Neuronal stem cell (in vitro differentiated cells): ENCODE results near the gene EVL.

Experiments used
- DNase-seq: peaks from one replicate; pipeline ENCODE4 v3.0.0-alpha.2; 2013; ENCODE audit warnings: low spot score
- H2AFZ ChIP-seq: one replicate; pipeline ENCODE4 v1.6.1; 2013; ENCODE audit warnings: mild to moderate bottlenecking, low read length, inconsistent platforms
- H2AK5ac ChIP-seq: 2 replicates; pipeline ENCODE4 v1.6.1; 2013; ENCODE audit warnings: low read depth, mild to moderate bottlenecking, inconsistent platforms, low read length, moderate library complexity, mixed read lengths
- H2BK120ac ChIP-seq: 2 replicates; pipeline ENCODE4 v1.6.1; 2013; ENCODE audit warnings: low read depth, mild to moderate bottlenecking, inconsistent platforms, low read length, moderate library complexity, mixed read lengths
- H2BK12ac ChIP-seq: one replicate; pipeline ENCODE4 v1.6.1; 2013; ENCODE audit warnings: low read length, inconsistent platforms
- H2BK15ac ChIP-seq: 2 replicates; pipeline ENCODE4 v1.6.1; 2013; ENCODE audit warnings: mild to moderate bottlenecking, low read length, inconsistent platforms, mixed read lengths
- H2BK5ac ChIP-seq: one replicate; pipeline ENCODE4 v1.6.1; 2013; ENCODE audit warnings: inconsistent platforms, mild to moderate bottlenecking, low read length, moderate library complexity
- H3K14ac ChIP-seq: one replicate; pipeline ENCODE4 v1.6.1; 2013; ENCODE audit warnings: low read length, inconsistent platforms
- H3K18ac ChIP-seq: 2 replicates; pipeline ENCODE4 v1.6.1; 2013; ENCODE audit warnings: low read length, inconsistent platforms
- H3K23ac ChIP-seq: 2 replicates; pipeline ENCODE4 v1.6.1; 2013; ENCODE audit warnings: low read depth, mild to moderate bottlenecking, mixed read lengths, low read length, inconsistent platforms; ENCODE audit not compliant: poor library complexity
- H3K27ac ChIP-seq: replicated peaks from 3 replicates; pipeline ENCODE4 v1.5.1; 2013; ENCODE audit warnings: low read length, inconsistent platforms
- H3K27me3 ChIP-seq, 3 experiments: 2 replicates each; pipeline ENCODE4 v1.6.1; 2013; ENCODE audit warnings: low read length in 3 of 3, mild to moderate bottlenecking in 2 of 3, inconsistent platforms in 1 of 3, low read depth in 1 of 3, mixed read lengths in 1 of 3, moderate library complexity in 1 of 3; ENCODE audit not compliant: control insufficient read depth in 3 of 3, insufficient read depth in 3 of 3
- H3K36me3 ChIP-seq, 2 donors: replicated peaks in 1 of 2; 2 replicates each; pipeline ENCODE4 v1.6.1; 2013; ENCODE audit warnings: low read length in 2 of 2; ENCODE audit not compliant: control insufficient read depth in 2 of 2, insufficient read depth in 2 of 2
- H3K4ac ChIP-seq: 2 replicates; pipeline ENCODE4 v1.6.1; 2013; ENCODE audit warnings: inconsistent platforms, mild to moderate bottlenecking, low read length, moderate library complexity
- H3K4me1 ChIP-seq, 2 donors: 1 replicate in 1 of 2; 2 replicates in 1 of 2; pipeline ENCODE4 v1.6.1; 2013; ENCODE audit warnings: low read length in 2 of 2, low read depth in 1 of 2; ENCODE audit not compliant: control insufficient read depth in 2 of 2, insufficient read depth in 1 of 2
- H3K4me2 ChIP-seq: one replicate; pipeline ENCODE4 v1.6.1; 2013; ENCODE audit warnings: mild to moderate bottlenecking, low read length, inconsistent platforms; ENCODE audit not compliant: insufficient read depth, poor library complexity, severe bottlenecking
- H3K4me3 ChIP-seq, 2 donors: 2 replicates each; pipeline ENCODE4 v1.5.1; 2013; ENCODE audit warnings: low read length in 2 of 2, mild to moderate bottlenecking in 2 of 2, inconsistent platforms in 1 of 2, moderate library complexity in 1 of 2
- H3K79me1 ChIP-seq: one replicate; pipeline ENCODE4 v1.6.1; 2013; ENCODE audit warnings: low read depth, mild to moderate bottlenecking, inconsistent platforms, low read length, moderate library complexity
- H3K9ac ChIP-seq: one replicate; pipeline ENCODE4 v1.6.1; 2013; ENCODE audit warnings: mild to moderate bottlenecking, low read depth, low read length, inconsistent platforms; ENCODE audit not compliant: poor library complexity
- H3K9me3 ChIP-seq, 2 donors: replicated peaks in 1 of 2; 2 replicates each; pipeline versions ENCODE3 to v1.6.1; 2013; ENCODE audit warnings: low read length in 2 of 2, mild to moderate bottlenecking in 2 of 2, inconsistent platforms in 1 of 2, low read depth in 1 of 2, mixed read lengths in 1 of 2, moderate library complexity in 1 of 2; ENCODE audit not compliant: control insufficient read depth in 2 of 2, insufficient read depth in 1 of 2
- H4K8ac ChIP-seq: one replicate; pipeline ENCODE4 v1.6.1; 2013; ENCODE audit warnings: low read depth, mild to moderate bottlenecking, inconsistent platforms, low read length, moderate library complexity
- H4K91ac ChIP-seq: one replicate; pipeline ENCODE4 v1.6.1; 2013; ENCODE audit warnings: low read length, low read depth, mild to moderate bottlenecking, inconsistent platforms; ENCODE audit not compliant: poor library complexity
- WGBS, 2 donors: extraction: QIAGEN DNeasy Blood & Tissue Kit; methylation state at CpG; one replicate each; pipeline ENCODE4 v1.1.7; 2013; ENCODE audit warnings: missing lambda C conversion rate in 2 of 2, mixed read lengths in 1 of 2; ENCODE audit not compliant: insufficient read length in 2 of 2, insufficient replicate concordance in 1 of 2; ENCODE audit errors: extremely low coverage in 2 of 2; 5-methylcytosine and 5-hydroxymethylcytosine counted together

EVL gene

DNA sequence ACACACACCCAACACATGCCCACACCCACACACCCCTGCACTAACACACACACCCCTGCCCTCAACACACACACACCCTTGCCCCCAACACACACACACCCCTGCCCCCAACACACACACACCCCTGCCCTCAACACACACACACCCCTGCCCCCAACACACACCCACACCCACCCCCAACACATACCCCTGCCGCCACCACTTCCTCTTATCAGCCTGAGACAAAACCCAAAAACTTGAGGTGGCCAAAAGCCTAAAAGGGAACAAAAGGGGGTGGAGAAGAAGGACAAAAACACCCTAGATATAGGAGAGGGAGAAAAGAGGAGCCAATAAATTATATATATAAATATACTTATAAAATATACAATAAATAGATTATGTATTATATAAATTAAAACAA is 103.3 kb downstream of the EVL start:
- Histone ChIP-seq H3K23ac (no peak overlapping the region), H3K4me3 (no peak overlapping the region), H2BK120ac (no peak overlapping the region), H3K9me3 (no peaks in the 10 kb centered on the region), H3K27ac (no peak overlapping the region), H2BK5ac (no peak overlapping the region), H4K91ac (no peak overlapping the region), H2AFZ (no peak overlapping the region), H4K8ac (no peak overlapping the region), H3K4me1 (peaks cover 0 to 2% of the 10 kb centered on the region in 2 donors), H2BK12ac (no peak overlapping the region), H2AK5ac (no peak overlapping the region), H3K27me3 (peaks cover 2 to 17% (median 15%) of the 10 kb centered on the region in 3 experiments), H3K18ac (no peak overlapping the region), H3K4me2 (no peak overlapping the region), H3K79me1 (no peaks in the 10 kb centered on the region), H3K9ac (no peak overlapping the region), H3K14ac (no peak overlapping the region), H3K4ac (no peak overlapping the region), H2BK15ac (no peak overlapping the region), H3K36me3 (no peaks in the 10 kb centered on the region)
- no peak for DNase-seq
- WGBS, 2 donors, result no CpG with 5 or more reads among the region's 1 CpG

DNA sequence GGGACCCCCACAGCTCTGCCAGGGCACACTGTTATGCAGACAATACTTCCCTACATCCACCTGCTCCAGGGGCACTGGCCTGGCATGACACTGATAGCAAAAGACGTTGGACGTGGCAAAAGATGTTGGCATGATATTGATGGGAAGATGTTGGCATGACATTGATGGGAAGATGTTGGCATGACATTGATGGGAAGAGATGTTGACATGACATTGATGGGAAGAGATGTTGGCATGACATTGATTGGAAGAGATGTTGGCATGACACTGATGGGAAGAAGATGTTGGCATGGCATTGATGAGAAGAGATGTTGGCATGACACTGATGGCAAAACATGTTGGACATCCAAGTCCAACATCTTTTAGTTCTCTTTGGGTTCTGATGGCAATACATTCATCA is 105.7 kb downstream of the EVL start:
- no peak overlapping the region for H2AFZ ChIP-seq
- H3K4ac ChIP-seq, result no peak overlapping the region
- H4K8ac ChIP-seq, result no peak overlapping the region
- no peaks in the 10 kb centered on the region for H3K9me3 ChIP-seq
- no peak overlapping the region for H3K4me2 ChIP-seq
- no peak overlapping the region for H2BK5ac ChIP-seq
- H4K91ac ChIP-seq, result no peak overlapping the region
- no peak overlapping the region for H3K14ac ChIP-seq
- no peak overlapping the region for H3K18ac ChIP-seq
- no CpG with 5 or more reads among the region's 2 CpGs for WGBS, 2 donors
- peaks cover 0 to 11% (median 8%) of the 10 kb centered on the region in 3 experiments for H3K27me3 ChIP-seq
- no peak overlapping the region for H3K23ac ChIP-seq
- H2BK15ac ChIP-seq, result no peak overlapping the region
- H2AK5ac ChIP-seq, result no peak overlapping the region
- no peak overlapping the region for H3K27ac ChIP-seq
- peaks cover 0 to 2% of the 10 kb centered on the region in 2 donors for H3K4me1 ChIP-seq
- no peak overlapping the region for H3K4me3 ChIP-seq
- no peak overlapping the region for H3K9ac ChIP-seq
- no peak overlapping the region for H2BK12ac ChIP-seq
- no peak overlapping the region for H2BK120ac ChIP-seq
- H3K36me3 ChIP-seq, result no peaks in the 10 kb centered on the region
- no peak for DNase-seq
- no peaks in the 10 kb centered on the region for H3K79me1 ChIP-seq

DNA sequence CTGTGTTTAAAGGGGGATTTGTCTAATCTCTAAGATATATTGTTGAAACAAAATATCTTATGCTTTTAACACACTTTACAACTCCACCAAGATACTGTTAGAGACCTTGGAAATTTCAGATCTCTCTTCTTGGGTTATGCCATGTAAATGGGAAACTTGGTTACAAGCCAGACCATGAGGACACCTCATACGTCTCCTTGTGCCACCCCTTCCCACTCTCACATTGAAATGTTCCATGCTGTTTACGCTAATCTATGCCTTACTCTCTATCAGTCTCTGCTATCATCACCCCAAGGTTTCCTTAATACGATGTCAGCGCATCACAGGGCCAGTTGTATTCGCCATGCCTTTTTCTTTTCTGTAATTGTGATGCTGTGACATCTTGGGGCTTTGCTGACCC is 107.6 kb downstream of the EVL start:
- no peak overlapping the region for H3K23ac ChIP-seq
- no peak overlapping the region for H3K4ac ChIP-seq
- no peaks in the 10 kb centered on the region for H3K79me1 ChIP-seq
- no peak overlapping the region for H2BK5ac ChIP-seq
- H3K14ac ChIP-seq, result no peak overlapping the region
- no peak for DNase-seq
- H3K9me3 ChIP-seq, result no peaks in the 10 kb centered on the region
- H2BK12ac ChIP-seq, result no peak overlapping the region
- H3K9ac ChIP-seq, result no peak overlapping the region
- H2BK120ac ChIP-seq, result no peak overlapping the region
- no peak overlapping the region for H2AFZ ChIP-seq
- H3K4me2 ChIP-seq, result no peak overlapping the region
- H2AK5ac ChIP-seq, result no peak overlapping the region
- no peak overlapping the region for H4K8ac ChIP-seq
- no peak overlapping the region for H3K27ac ChIP-seq
- H3K4me1 ChIP-seq, result no peaks in the 10 kb centered on the region
- H3K4me3 ChIP-seq, result no peak overlapping the region
- peaks cover 0 to 8% (median 5%) of the 10 kb centered on the region in 3 experiments for H3K27me3 ChIP-seq
- H3K18ac ChIP-seq, result no peak overlapping the region
- no peak overlapping the region for H4K91ac ChIP-seq
- H2BK15ac ChIP-seq, result no peak overlapping the region
- H3K36me3 ChIP-seq, result no peaks in the 10 kb centered on the region
- WGBS, 2 donors, result no CpG with 5 or more reads among the region's 5 CpGs

DNA sequence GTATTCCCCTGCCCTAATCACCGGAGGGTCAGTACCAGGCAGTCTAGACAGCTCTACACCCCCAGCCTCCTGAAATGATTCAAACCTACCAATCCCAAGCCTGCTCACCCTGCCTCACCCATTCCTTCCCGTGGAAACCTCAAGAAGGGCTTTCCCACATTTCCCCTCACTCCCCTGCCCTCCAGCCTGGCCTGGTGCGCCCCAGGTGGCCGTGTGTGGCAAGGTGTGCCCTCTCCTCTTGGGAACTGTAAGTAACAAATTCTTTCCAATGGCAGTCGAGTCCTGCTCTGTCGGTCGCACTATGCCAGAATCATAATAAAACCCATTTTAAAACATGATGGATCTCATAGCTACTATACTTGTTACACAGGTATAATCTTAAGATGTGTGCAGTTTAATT is 108.1 kb downstream of the EVL start:
- no peak overlapping the region for H2AK5ac ChIP-seq
- H2BK12ac ChIP-seq, result no peak overlapping the region
- H3K18ac ChIP-seq, result no peak overlapping the region
- H3K23ac ChIP-seq, result no peak overlapping the region
- H3K36me3 ChIP-seq, result no peaks in the 10 kb centered on the region
- H3K27me3 ChIP-seq, result peaks cover 0 to 8% (median 5%) of the 10 kb centered on the region in 3 experiments
- DNase-seq, result no peak
- H4K91ac ChIP-seq, result no peak overlapping the region
- H4K8ac ChIP-seq, result no peak overlapping the region
- H3K79me1 ChIP-seq, result peaks cover 1% of the 10 kb centered on the region
- no peaks in the 10 kb centered on the region for H3K4me1 ChIP-seq
- H2AFZ ChIP-seq, result no peak overlapping the region
- no peak overlapping the region for H3K14ac ChIP-seq
- H2BK120ac ChIP-seq, result no peak overlapping the region
- no peak overlapping the region for H3K27ac ChIP-seq
- H3K4me3 ChIP-seq, result no peak overlapping the region
- no peak overlapping the region for H2BK5ac ChIP-seq
- H3K4me2 ChIP-seq, result no peak overlapping the region
- no peak overlapping the region for H3K9ac ChIP-seq
- H3K9me3 ChIP-seq, result no peaks in the 10 kb centered on the region
- no peak overlapping the region for H2BK15ac ChIP-seq
- H3K4ac ChIP-seq, result no peak overlapping the region
- no CpG with 5 or more reads among the region's 7 CpGs for WGBS, 2 donors
